ENCODE data around the gene CBFB.
"Not testable (repeated sequence)": the region's sequence is repeated elsewhere in the genome, so short reads cannot be mapped to it uniquely, and the experiment has no call there.

Gene CBFB

GRCh38 chr16:67028696-67029253 lies at the start of gene CBFB:
TSS of gene CBFB (plus strand) at chr16:67029149. CDS start at chr16:67029408, 259 bp downstream.
- Histone ChIP-seq H3K4me3 (ENCODE audit: insufficient read length, low read depth) (peak within 1 kb of the TSS; percentile 87), H3K9ac (ENCODE audit: insufficient read length, low read depth) (peak within 1 kb of the TSS; percentile 93), H3K36me3 (ENCODE audit: insufficient read depth, insufficient read length, low read length) (peaks cover 26% of the 10 kb centered on the region), H3K9me3 (ENCODE audit: insufficient read depth, low read length) (no peaks in the 10 kb centered on the region), H3K4me1 (ENCODE audit: insufficient read depth, insufficient read length) (peaks cover 5% of the 10 kb centered on the region), H3K27me3 (ENCODE audit: insufficient read depth, insufficient read length) (peaks cover 4% of the 10 kb centered on the region)
- peak; percentile 48 for DNase-seq (ENCODE audit: low read depth, low spot score)
- TF ChIP-seq ZNF274 (IDR thresholded peaks at IDR 0.05; ENCODE audit: low read depth, low read length) (no peak), YY1 (IDR thresholded peaks at IDR 0.05; ENCODE audit: insufficient read depth, insufficient read length) (no peak), SUZ12 (IDR thresholded peaks at IDR 0.05; ENCODE audit: extremely low read depth, insufficient read depth, insufficient read length) (no peak)

GRCh38 chr16:66983033-66983432 lies 45.9 kb upstream of the CBFB start:
- H3K36me3 ChIP-seq (ENCODE audit: insufficient read depth, insufficient read length, low read length) = no peaks in the 10 kb centered on the region
- no peak overlapping the region for H3K9ac ChIP-seq (ENCODE audit: insufficient read length, low read depth)
- H3K9me3 ChIP-seq (ENCODE audit: insufficient read depth, low read length) = no peaks in the 10 kb centered on the region
- TF ChIP-seq YY1 (IDR thresholded peaks at IDR 0.05; ENCODE audit: insufficient read depth, insufficient read length) (no peak), ZNF274 (IDR thresholded peaks at IDR 0.05; ENCODE audit: low read depth, low read length) (no peak)
- no peaks in the 10 kb centered on the region for H3K4me1 ChIP-seq (ENCODE audit: insufficient read depth, insufficient read length)
- H3K4me3 ChIP-seq (ENCODE audit: insufficient read length, low read depth) = no peak overlapping the region
- DNase-seq (ENCODE audit: low read depth, low spot score) = no peak
- no peaks in the 10 kb centered on the region for H3K27me3 ChIP-seq (ENCODE audit: insufficient read depth, insufficient read length)

- no peak for DNase-seq (ENCODE audit: low read depth, low spot score)
- no peak overlapping the region for H3K4me3 ChIP-seq (ENCODE audit: insufficient read length, low read depth)
- H3K27me3 ChIP-seq (ENCODE audit: insufficient read depth, insufficient read length) = no peaks in the 10 kb centered on the region
- no peak for TF ChIP-seq ZNF274 (IDR thresholded peaks at IDR 0.05; ENCODE audit: low read depth, low read length)
- TF ChIP-seq SUZ12 (IDR thresholded peaks at IDR 0.05; ENCODE audit: extremely low read depth, insufficient read depth, insufficient read length) = no peak
- no peak for TF ChIP-seq YY1 (IDR thresholded peaks at IDR 0.05; ENCODE audit: insufficient read depth, insufficient read length)
- H3K9ac ChIP-seq (ENCODE audit: insufficient read length, low read depth) = no peak overlapping the region
- no peaks in the 10 kb centered on the region for H3K4me1 ChIP-seq (ENCODE audit: insufficient read depth, insufficient read length)
- H3K9me3 ChIP-seq (ENCODE audit: insufficient read depth, low read length) = no peaks in the 10 kb centered on the region
- H3K36me3 ChIP-seq (ENCODE audit: insufficient read depth, insufficient read length, low read length) = no peaks in the 10 kb centered on the region
These were observed 44.0 kb upstream of the CBFB start for GRCh38 chr16:66984892-66985311.

- no peak for DNase-seq (ENCODE audit: low read depth, low spot score)
- no peak overlapping the region for H3K4me3 ChIP-seq (ENCODE audit: insufficient read length, low read depth)
- no peaks in the 10 kb centered on the region for H3K27me3 ChIP-seq (ENCODE audit: insufficient read depth, insufficient read length)
- H3K36me3 ChIP-seq (ENCODE audit: insufficient read depth, insufficient read length, low read length) = no peaks in the 10 kb centered on the region
- H3K9me3 ChIP-seq (ENCODE audit: insufficient read depth, low read length) = no peaks in the 10 kb centered on the region
- H3K4me1 ChIP-seq (ENCODE audit: insufficient read depth, insufficient read length) = no peaks in the 10 kb centered on the region
- no peak overlapping the region for H3K9ac ChIP-seq (ENCODE audit: insufficient read length, low read depth)
- TF ChIP-seq ZNF274 (IDR thresholded peaks at IDR 0.05; ENCODE audit: low read depth, low read length) (no peak), YY1 (IDR thresholded peaks at IDR 0.05; ENCODE audit: insufficient read depth, insufficient read length) (no peak), SUZ12 (IDR thresholded peaks at IDR 0.05; ENCODE audit: extremely low read depth, insufficient read depth, insufficient read length) (no peak)
These were observed 42.4 kb upstream of the CBFB start for GRCh38 chr16:66986559-66986958.

- H3K4me1 ChIP-seq (ENCODE audit: insufficient read depth, insufficient read length) = no peaks in the 10 kb centered on the region
- no peak within 1 kb of the TSS for H3K4me3 ChIP-seq (ENCODE audit: insufficient read length, low read depth)
- no peaks in the 10 kb centered on the region for H3K27me3 ChIP-seq (ENCODE audit: insufficient read depth, insufficient read length)
- H3K9me3 ChIP-seq (ENCODE audit: insufficient read depth, low read length) = no peaks in the 10 kb centered on the region
- DNase-seq (ENCODE audit: low read depth, low spot score) = no peak
- H3K36me3 ChIP-seq (ENCODE audit: insufficient read depth, insufficient read length, low read length) = no peaks in the 10 kb centered on the region
- H3K9ac ChIP-seq (ENCODE audit: insufficient read length, low read depth) = no peak within 1 kb of the TSS
- TF ChIP-seq SUZ12 (IDR thresholded peaks at IDR 0.05; ENCODE audit: extremely low read depth, insufficient read depth, insufficient read length) (no peak), YY1 (IDR thresholded peaks at IDR 0.05; ENCODE audit: insufficient read depth, insufficient read length) (no peak), ZNF274 (IDR thresholded peaks at IDR 0.05; ENCODE audit: low read depth, low read length) (no peak)
These were observed 40.7 kb upstream of the CBFB start, which contains the start of gene CES4A for GRCh38 chr16:66988197-66988788. TSS of gene CES4A (plus strand) at chr16:66988589. CDS start at chr16:66988773, 184 bp downstream.

- DNase-seq (ENCODE audit: low read depth, low spot score) = no peak
- H3K4me3 ChIP-seq (ENCODE audit: insufficient read length, low read depth) = no peak overlapping the region
- H3K4me1 ChIP-seq (ENCODE audit: insufficient read depth, insufficient read length) = no peaks in the 10 kb centered on the region
- TF ChIP-seq SUZ12 (IDR thresholded peaks at IDR 0.05; ENCODE audit: extremely low read depth, insufficient read depth, insufficient read length) (no peak), YY1 (IDR thresholded peaks at IDR 0.05; ENCODE audit: insufficient read depth, insufficient read length) (no peak), ZNF274 (IDR thresholded peaks at IDR 0.05; ENCODE audit: low read depth, low read length) (no peak)
- no peaks in the 10 kb centered on the region for H3K27me3 ChIP-seq (ENCODE audit: insufficient read depth, insufficient read length)
- no peaks in the 10 kb centered on the region for H3K36me3 ChIP-seq (ENCODE audit: insufficient read depth, insufficient read length, low read length)
- H3K9me3 ChIP-seq (ENCODE audit: insufficient read depth, low read length) = no peaks in the 10 kb centered on the region
- no peak overlapping the region for H3K9ac ChIP-seq (ENCODE audit: insufficient read length, low read depth)
These were observed 37.3 kb upstream of the CBFB start for GRCh38 chr16:66991545-66992077.

GRCh38 chr16:66993558-66993957 lies 35.4 kb upstream of the CBFB start:
- H3K9ac ChIP-seq (ENCODE audit: insufficient read length, low read depth); H3K36me3 ChIP-seq (ENCODE audit: insufficient read depth, insufficient read length, low read length); H3K4me3 ChIP-seq (ENCODE audit: insufficient read length, low read depth); H3K9me3 ChIP-seq (ENCODE audit: insufficient read depth, low read length); DNase-seq (ENCODE audit: low read depth, low spot score); H3K4me1 ChIP-seq (ENCODE audit: insufficient read depth, insufficient read length); H3K27me3 ChIP-seq (ENCODE audit: insufficient read depth, insufficient read length): not testable (repeated sequence)

Data from NT2/D1 (cell line).